NCI-H128 (cell line): Measurements from ENCODE around the gene ANKRD33.

Source experiments
- DNase-seq: peaks from one replicate; lab custom pipeline; 2025; ENCODE audit not compliant: unreplicated experiment; lab: John Stamatoyannopoulos, UW

Gene ANKRD33

GRCh38 chr12:51887476-51888315 lies at the start of gene ANKRD33:
Gene ANKRD33 (plus strand): TSS chr12:51888103. CDS start chr12:51888187, 84 bp downstream.
- no peak for DNase-seq

GRCh38 chr12:51838762-51839161 lies 49.1 kb upstream of the ANKRD33 start:
- DNase-seq: no peak

GRCh38 chr12:51839310-51839947 lies 48.5 kb upstream of the ANKRD33 start:
- DNase-seq: no peak

- DNase-seq: no peak
Measured at GRCh38 chr12:51840966-51841365, 46.9 kb upstream of the ANKRD33 start.

GRCh38 chr12:51841727-51842126 lies 46.2 kb upstream of the ANKRD33 start:
- no peak for DNase-seq

- DNase-seq: no peak
Measured at GRCh38 chr12:51844854-51845253, 43.0 kb upstream of the ANKRD33 start.

GRCh38 chr12:51845482-51845881 lies 42.4 kb upstream of the ANKRD33 start:
- no peak for DNase-seq

GRCh38 chr12:51846271-51846691 lies 41.6 kb upstream of the ANKRD33 start:
- DNase-seq: no peak

GRCh38 chr12:51846911-51847642 lies 40.8 kb upstream of the ANKRD33 start:
- DNase-seq: no peak

- no peak for DNase-seq
Measured at GRCh38 chr12:51847643-51848325, 40.1 kb upstream of the ANKRD33 start.

GRCh38 chr12:51848326-51848727 lies 39.6 kb upstream of the ANKRD33 start, which contains the start of gene FIGNL2:
Gene FIGNL2 (minus strand): TSS chr12:51848718. CDS start chr12:51822413, 26,305 bp downstream.
- DNase-seq: no peak

- DNase-seq: no peak
Measured at GRCh38 chr12:51848841-51849735, 38.8 kb upstream of the ANKRD33 start.

GRCh38 chr12:51850081-51850964 lies 37.6 kb upstream of the ANKRD33 start:
- no peak for DNase-seq

GRCh38 chr12:51850965-51851299 lies 37.0 kb upstream of the ANKRD33 start:
- no peak for DNase-seq

GRCh38 chr12:51851413-51852124 lies 36.3 kb upstream of the ANKRD33 start:
- no peak for DNase-seq

- DNase-seq: no peak
Measured at GRCh38 chr12:51852404-51853137, 35.3 kb upstream of the ANKRD33 start.

- DNase-seq: no peak
Measured at GRCh38 chr12:51855586-51856428, 32.1 kb upstream of the ANKRD33 start.
